ENCODE measurements around the gene SEC22A. TPM values are rescaled to one million over a fixed set of nuclear protein-coding genes. Genes with fewer than 3 reads are reported as not detected.
"Not testable (repeated sequence)": the region's sequence is repeated elsewhere in the genome, so short reads cannot be mapped to it uniquely, and the experiment has no call there.

The SEC22A gene
- total and polyA plus RNA-seq, 5 donors from 2014 or later = 14.9 to 23.1 (median 20.1) TPM

- Histone ChIP-seq H3K27ac (ENCODE audit: insufficient read depth, low read length, poor library complexity, severe bottlenecking) (no peak overlapping the region), H3K9me3 (ENCODE audit: control insufficient read depth in 2 of 2, low read length in 2 of 2) (peaks cover 9 to 12% of the 10 kb centered on the region in 2 experiments), H3K4me1 (ENCODE audit: control insufficient read depth, insufficient read depth, low read length, poor library complexity, severe bottlenecking) (no peaks in the 10 kb centered on the region), H3K4me3 (ENCODE audit: low read depth, low read length) (no peak overlapping the region), H3K27me3 (ENCODE audit: control insufficient read depth, insufficient read depth, low read length) (no peaks in the 10 kb centered on the region), H3K36me3 (ENCODE audit: control insufficient read depth, insufficient read depth, low read length) (peaks cover 36% of the 10 kb centered on the region)
- DNase-seq (no peak), ATAC-seq (ENCODE audit: low read depth in 2 of 2) (no peak)
- H3K4me3 Mint-ChIP-seq = no peak overlapping the region
- no peak overlapping the region for H3K27ac Mint-ChIP-seq
- H3K36me3 Mint-ChIP-seq = peaks cover 47% of the 10 kb centered on the region
- peaks cover 4 to 22% (median 6%) of the 10 kb centered on the region in 7 donors for H3K9me3 Mint-ChIP-seq
- peaks cover 6 to 18% (median 9%) of the 10 kb centered on the region in 4 donors for H3K4me1 Mint-ChIP-seq
- H3K27me3 Mint-ChIP-seq = no peaks in the 10 kb centered on the region
Observed at GRCh38 chr3:123225016-123225415, 23.3 kb downstream of the SEC22A start.

- no peak overlapping the region for H3K4me3 Mint-ChIP-seq
- peaks cover 4 to 22% (median 6%) of the 10 kb centered on the region in 7 donors for H3K9me3 Mint-ChIP-seq
- Histone ChIP-seq H3K4me3 (ENCODE audit: low read depth, low read length) (no peak overlapping the region), H3K27ac (ENCODE audit: insufficient read depth, low read length, poor library complexity, severe bottlenecking) (no peak overlapping the region), H3K36me3 (ENCODE audit: control insufficient read depth, insufficient read depth, low read length) (peaks cover 36% of the 10 kb centered on the region), H3K27me3 (ENCODE audit: control insufficient read depth, insufficient read depth, low read length) (no peaks in the 10 kb centered on the region), H3K4me1 (ENCODE audit: control insufficient read depth, insufficient read depth, low read length, poor library complexity, severe bottlenecking) (no peaks in the 10 kb centered on the region), H3K9me3 (ENCODE audit: control insufficient read depth in 2 of 2, low read length in 2 of 2) (peaks cover 9 to 12% of the 10 kb centered on the region in 2 experiments)
- no peak for ATAC-seq (ENCODE audit: low read depth in 2 of 2)
- DNase-seq = no peak
- H3K27me3 Mint-ChIP-seq = no peaks in the 10 kb centered on the region
- peaks cover 8 to 14% (median 10%) of the 10 kb centered on the region in 4 donors for H3K4me1 Mint-ChIP-seq
- peak overlapping the region in 1 of 3 donors; percentile 16 for H3K27ac Mint-ChIP-seq
- peaks cover 57% of the 10 kb centered on the region for H3K36me3 Mint-ChIP-seq
Observed at GRCh38 chr3:123226549-123226948, 24.8 kb downstream of the SEC22A start.

GRCh38 chr3:123229145-123229544, 27.4 kb downstream of the SEC22A start:
- Histone ChIP-seq H3K27me3 (ENCODE audit: control insufficient read depth, insufficient read depth, low read length) (no peaks in the 10 kb centered on the region), H3K27ac (ENCODE audit: insufficient read depth, low read length, poor library complexity, severe bottlenecking) (no peak overlapping the region), H3K36me3 (ENCODE audit: control insufficient read depth, insufficient read depth, low read length) (peaks cover 40% of the 10 kb centered on the region), H3K9me3 (ENCODE audit: control insufficient read depth in 2 of 2, low read length in 2 of 2) (peaks cover 9 to 12% of the 10 kb centered on the region in 2 experiments), H3K4me3 (ENCODE audit: low read depth, low read length) (no peak overlapping the region), H3K4me1 (ENCODE audit: control insufficient read depth, insufficient read depth, low read length, poor library complexity, severe bottlenecking) (no peaks in the 10 kb centered on the region)
- peak in 2 of 3 donors; percentile 4 to 19 for DNase-seq
- peaks cover 0 to 6% (median 5%) of the 10 kb centered on the region in 4 donors for H3K4me1 Mint-ChIP-seq
- H3K27me3 Mint-ChIP-seq = no peaks in the 10 kb centered on the region
- H3K27ac Mint-ChIP-seq = no peak overlapping the region
- H3K36me3 Mint-ChIP-seq = peaks cover 60% of the 10 kb centered on the region
- H3K9me3 Mint-ChIP-seq = peaks cover 4 to 22% (median 6%) of the 10 kb centered on the region in 7 donors
- ATAC-seq (ENCODE audit: low read depth in 2 of 2) = no peak
- no peak overlapping the region for H3K4me3 Mint-ChIP-seq

GRCh38 chr3:123236902-123237301, 35.2 kb downstream of the SEC22A start:
- ATAC-seq (ENCODE audit: low read depth in 2 of 2) (no peak), DNase-seq (no peak)
- Mint-ChIP-seq H3K27ac (no peak overlapping the region), H3K27me3 (no peaks in the 10 kb centered on the region), H3K4me1 (peaks cover 13 to 24% (median 19%) of the 10 kb centered on the region in 4 donors), H3K36me3 (peaks cover 47% of the 10 kb centered on the region), H3K9me3 (no peaks in the 10 kb centered on the region), H3K4me3 (no peak overlapping the region)
- Histone ChIP-seq H3K27ac (ENCODE audit: insufficient read depth, low read length, poor library complexity, severe bottlenecking) (no peak overlapping the region), H3K4me1 (ENCODE audit: control insufficient read depth, insufficient read depth, low read length, poor library complexity, severe bottlenecking) (no peaks in the 10 kb centered on the region), H3K27me3 (ENCODE audit: control insufficient read depth, insufficient read depth, low read length) (no peaks in the 10 kb centered on the region), H3K4me3 (ENCODE audit: low read depth, low read length) (no peak overlapping the region), H3K36me3 (ENCODE audit: control insufficient read depth, insufficient read depth, low read length) (peaks cover 25% of the 10 kb centered on the region), H3K9me3 (ENCODE audit: control insufficient read depth in 2 of 2, low read length in 2 of 2) (no peaks in the 10 kb centered on the region)

GRCh38 chr3:123239186-123239585, 37.4 kb downstream of the SEC22A start:
- H3K9me3 ChIP-seq (ENCODE audit: control insufficient read depth in 2 of 2, low read length in 2 of 2); H3K27ac ChIP-seq (ENCODE audit: insufficient read depth, low read length, poor library complexity, severe bottlenecking); H3K27me3 ChIP-seq (ENCODE audit: control insufficient read depth, insufficient read depth, low read length); H3K9me3 Mint-ChIP-seq; H3K4me3 Mint-ChIP-seq; H3K27ac Mint-ChIP-seq; ATAC-seq (ENCODE audit: low read depth in 2 of 2); H3K27me3 Mint-ChIP-seq; H3K4me1 ChIP-seq (ENCODE audit: control insufficient read depth, insufficient read depth, low read length, poor library complexity, severe bottlenecking); DNase-seq; H3K4me3 ChIP-seq (ENCODE audit: low read depth, low read length): not testable (repeated sequence)
- peaks cover 46% of the 10 kb centered on the region for H3K36me3 Mint-ChIP-seq
- H3K4me1 Mint-ChIP-seq = peaks cover 16 to 28% (median 27%) of the 10 kb centered on the region in 4 donors
- H3K36me3 ChIP-seq (ENCODE audit: control insufficient read depth, insufficient read depth, low read length) = peaks cover 24% of the 10 kb centered on the region

- Histone ChIP-seq H3K27me3 (ENCODE audit: control insufficient read depth, insufficient read depth, low read length) (no peaks in the 10 kb centered on the region), H3K4me1 (ENCODE audit: control insufficient read depth, insufficient read depth, low read length, poor library complexity, severe bottlenecking) (no peaks in the 10 kb centered on the region), H3K27ac (ENCODE audit: insufficient read depth, low read length, poor library complexity, severe bottlenecking) (no peak overlapping the region), H3K4me3 (ENCODE audit: low read depth, low read length) (no peak overlapping the region), H3K9me3 (ENCODE audit: control insufficient read depth in 2 of 2, low read length in 2 of 2) (no peaks in the 10 kb centered on the region), H3K36me3 (ENCODE audit: control insufficient read depth, insufficient read depth, low read length) (peaks cover 27% of the 10 kb centered on the region)
- no peak overlapping the region for H3K4me3 Mint-ChIP-seq
- no peak overlapping the region for H3K27ac Mint-ChIP-seq
- no peak for ATAC-seq (ENCODE audit: low read depth in 2 of 2)
- DNase-seq = no peak
- H3K36me3 Mint-ChIP-seq = peaks cover 49% of the 10 kb centered on the region
- no peaks in the 10 kb centered on the region for H3K9me3 Mint-ChIP-seq
- H3K27me3 Mint-ChIP-seq = no peaks in the 10 kb centered on the region
- H3K4me1 Mint-ChIP-seq = peaks cover 16 to 28% (median 27%) of the 10 kb centered on the region in 4 donors
Observed at GRCh38 chr3:123239756-123240155, 38.0 kb downstream of the SEC22A start.

- peaks cover 13 to 20% (median 19%) of the 10 kb centered on the region in 4 donors for H3K4me1 Mint-ChIP-seq
- peaks cover 62% of the 10 kb centered on the region for H3K36me3 Mint-ChIP-seq
- Histone ChIP-seq H3K36me3 (ENCODE audit: control insufficient read depth, insufficient read depth, low read length) (peaks cover 63% of the 10 kb centered on the region), H3K4me1 (ENCODE audit: control insufficient read depth, insufficient read depth, low read length, poor library complexity, severe bottlenecking) (no peaks in the 10 kb centered on the region), H3K4me3 (ENCODE audit: low read depth, low read length) (no peak overlapping the region), H3K9me3 (ENCODE audit: control insufficient read depth in 2 of 2, low read length in 2 of 2) (no peaks in the 10 kb centered on the region), H3K27me3 (ENCODE audit: control insufficient read depth, insufficient read depth, low read length) (no peaks in the 10 kb centered on the region), H3K27ac (ENCODE audit: insufficient read depth, low read length, poor library complexity, severe bottlenecking) (no peak overlapping the region)
- H3K9me3 Mint-ChIP-seq = no peaks in the 10 kb centered on the region
- peak in 1 of 3 donors; percentile 3 for DNase-seq
- H3K27ac Mint-ChIP-seq = no peak overlapping the region
- no peaks in the 10 kb centered on the region for H3K27me3 Mint-ChIP-seq
- ATAC-seq (ENCODE audit: low read depth in 2 of 2) = no peak
- no peak overlapping the region for H3K4me3 Mint-ChIP-seq
Observed at GRCh38 chr3:123244128-123244527, 42.4 kb downstream of the SEC22A start.

- H3K27ac ChIP-seq (ENCODE audit: insufficient read depth, low read length, poor library complexity, severe bottlenecking) = no peak overlapping the region
Observed at GRCh38 chr3:123246866-123247265, 45.1 kb downstream of the SEC22A start.

More at GRCh38 chr3:123246866-123247265, 45.1 kb downstream of the SEC22A start:
- H3K9me3 Mint-ChIP-seq = no peaks in the 10 kb centered on the region
- H3K27me3 Mint-ChIP-seq = no peaks in the 10 kb centered on the region
- H3K4me1 Mint-ChIP-seq = peaks cover 3 to 10% (median 7%) of the 10 kb centered on the region in 4 donors
- peaks cover 54% of the 10 kb centered on the region for H3K36me3 ChIP-seq (ENCODE audit: control insufficient read depth, insufficient read depth, low read length)
- no peak for DNase-seq
- H3K27me3 ChIP-seq (ENCODE audit: control insufficient read depth, insufficient read depth, low read length) = no peaks in the 10 kb centered on the region
- H3K9me3 ChIP-seq (ENCODE audit: control insufficient read depth in 2 of 2, low read length in 2 of 2) = no peaks in the 10 kb centered on the region
- no peak for ATAC-seq (ENCODE audit: low read depth in 2 of 2)
- peak overlapping the region in 2 of 3 donors; percentile 10 to 11 for H3K27ac Mint-ChIP-seq
- H3K36me3 Mint-ChIP-seq = peaks cover 49% of the 10 kb centered on the region
- no peak overlapping the region for H3K4me3 ChIP-seq (ENCODE audit: low read depth, low read length)
- no peaks in the 10 kb centered on the region for H3K4me1 ChIP-seq (ENCODE audit: control insufficient read depth, insufficient read depth, low read length, poor library complexity, severe bottlenecking)
- no peak overlapping the region for H3K4me3 Mint-ChIP-seq
